ENCODE results near the gene TBC1D22A. TPM values are rescaled to one million over a fixed set of nuclear protein-coding genes. Genes with fewer than 3 reads are reported as not detected.

TBC1D22A gene
- total RNA-seq, 4 donors from 2014 or later, result 31.2 to 111 (median 41.8) TPM

- TF ChIP-seq EP300 (IDR thresholded peaks at IDR 0.05; ENCODE audit: low read depth) (no peak), CTCF (IDR thresholded peaks at IDR 0.05) (no peak), POLR2AphosphoS5 (IDR thresholded peaks at IDR 0.05) (no peak), POLR2A (IDR thresholded peaks at IDR 0.05) (no peak)
- Histone ChIP-seq H3K4me3 (no peak overlapping the region), H3K36me3 (no peaks in the 10 kb centered on the region), H3K27me3 (no peaks in the 10 kb centered on the region), H3K9me3 (no peaks in the 10 kb centered on the region), H3K27ac (no peak overlapping the region), H3K4me1 (peaks cover 0 to 3% (median 0%) of the 10 kb centered on the region in 4 donors)
- no peak for DNase-seq
- 88 to 95% methylated on average over 17 to 20 of the region's 20 CpGs for WGBS, 2 donors (ENCODE audit: low coverage in 1 of 2)
- in situ Hi-C loops (cut with MboI; ENCODE audit: low pct_ligation_motif_present in 1 of 4, low pct_unique_long_range_greater_than_20kb in 1 of 4, low sequenced_read_pairs in 3 of 4), result no loop called here
- intact Hi-C loops (cut with DNase I; ENCODE audit: low total_unique reads), result no loop called here
Measured at GRCh38 chr22:47145883-47146282, 383.4 kb downstream of the TBC1D22A start.

- no peak for TF ChIP-seq POLR2AphosphoS5 (IDR thresholded peaks at IDR 0.05)
- Histone ChIP-seq H3K36me3 (no peaks in the 10 kb centered on the region), H3K27me3 (no peaks in the 10 kb centered on the region), H3K27ac (no peak overlapping the region), H3K9me3 (no peaks in the 10 kb centered on the region), H3K4me1 (peaks cover 0 to 3% (median 0%) of the 10 kb centered on the region in 4 donors), H3K4me3 (no peak overlapping the region)
- WGBS, 2 donors (ENCODE audit: low coverage in 1 of 2), result 93 to 100% methylated on average over 3 to 11 of the region's 11 CpGs
- intact Hi-C loops (cut with DNase I; ENCODE audit: low total_unique reads), result no loop called here
- in situ Hi-C loops (cut with MboI; ENCODE audit: low pct_ligation_motif_present in 1 of 4, low pct_unique_long_range_greater_than_20kb in 1 of 4, low sequenced_read_pairs in 3 of 4), result no loop called here
- no peak for DNase-seq
Measured at GRCh38 chr22:47146391-47146790, 383.9 kb downstream of the TBC1D22A start.

- no peak overlapping the region for H3K27ac ChIP-seq
- H3K9me3 ChIP-seq, result no peaks in the 10 kb centered on the region
- no peaks in the 10 kb centered on the region for H3K36me3 ChIP-seq
- H3K4me1 ChIP-seq, result peaks cover 0 to 3% (median 0%) of the 10 kb centered on the region in 4 donors
- DNase-seq, result no peak
- WGBS, 2 donors (ENCODE audit: low coverage in 1 of 2), result 95% methylated on average over 16 of the region's 16 CpGs; no CpG with 5 or more reads in 1 of the 2 donors
- H3K27me3 ChIP-seq, result no peaks in the 10 kb centered on the region
- no peak for TF ChIP-seq CTCF (IDR thresholded peaks at IDR 0.05)
- no peak for TF ChIP-seq POLR2AphosphoS5 (IDR thresholded peaks at IDR 0.05)
- TF ChIP-seq EP300 (IDR thresholded peaks at IDR 0.05; ENCODE audit: low read depth), result no peak
- no peak for TF ChIP-seq POLR2A (IDR thresholded peaks at IDR 0.05)
- intact Hi-C loops (cut with DNase I; ENCODE audit: low total_unique reads) (no loop called here), in situ Hi-C loops (cut with MboI; ENCODE audit: low pct_ligation_motif_present in 1 of 4, low pct_unique_long_range_greater_than_20kb in 1 of 4, low sequenced_read_pairs in 3 of 4) (no loop called here)
- no peak overlapping the region for H3K4me3 ChIP-seq
Measured at GRCh38 chr22:47146941-47147340, 384.5 kb downstream of the TBC1D22A start.

GRCh38 chr22:47147572-47147971 is 385.1 kb downstream of the TBC1D22A start:
- WGBS, 2 donors (ENCODE audit: low coverage in 1 of 2), result 97 to 99% methylated on average over 5 to 13 of the region's 13 CpGs
- H3K36me3 ChIP-seq, result no peaks in the 10 kb centered on the region
- no peak for DNase-seq
- H3K9me3 ChIP-seq, result no peaks in the 10 kb centered on the region
- intact Hi-C loops (cut with DNase I; ENCODE audit: low total_unique reads) (no loop called here), in situ Hi-C loops (cut with MboI; ENCODE audit: low pct_ligation_motif_present in 1 of 4, low pct_unique_long_range_greater_than_20kb in 1 of 4, low sequenced_read_pairs in 3 of 4) (no loop called here)
- H3K27me3 ChIP-seq, result no peaks in the 10 kb centered on the region
- TF ChIP-seq EP300 (IDR thresholded peaks at IDR 0.05; ENCODE audit: low read depth) (no peak), POLR2A (IDR thresholded peaks at IDR 0.05) (no peak), POLR2AphosphoS5 (IDR thresholded peaks at IDR 0.05) (no peak), CTCF (IDR thresholded peaks at IDR 0.05) (no peak)
- H3K4me1 ChIP-seq, result peaks cover 0 to 3% (median 0%) of the 10 kb centered on the region in 4 donors
- H3K27ac ChIP-seq, result no peak overlapping the region
- no peak overlapping the region for H3K4me3 ChIP-seq

GRCh38 chr22:47148510-47148909 is 386.1 kb downstream of the TBC1D22A start:
- in situ Hi-C loops (cut with MboI; ENCODE audit: low pct_ligation_motif_present in 1 of 4, low pct_unique_long_range_greater_than_20kb in 1 of 4, low sequenced_read_pairs in 3 of 4), result no loop called here
- no peak for DNase-seq
- no peaks in the 10 kb centered on the region for H3K36me3 ChIP-seq
- H3K27me3 ChIP-seq, result no peaks in the 10 kb centered on the region
- H3K27ac ChIP-seq, result no peak overlapping the region
- 84% methylated on average over 3 of the region's 3 CpGs; no CpG with 5 or more reads in 1 of the 2 donors for WGBS, 2 donors (ENCODE audit: low coverage in 1 of 2)
- H3K4me3 ChIP-seq, result no peak overlapping the region
- intact Hi-C loops (cut with DNase I; ENCODE audit: low total_unique reads), result no loop called here
- H3K4me1 ChIP-seq, result peaks cover 0 to 3% (median 0%) of the 10 kb centered on the region in 4 donors
- no peak for TF ChIP-seq POLR2A (IDR thresholded peaks at IDR 0.05)
- no peak for TF ChIP-seq POLR2AphosphoS5 (IDR thresholded peaks at IDR 0.05)
- H3K9me3 ChIP-seq, result no peaks in the 10 kb centered on the region

Data from transverse colon (tissue), 4 donors.